SK-N-MC (cell line): ENCODE results near the gene DTNA.

Experiments
- EZH2 ChIP-seq: fragments of 200-600 bp; sonication (generic); IDR thresholded peaks from one replicate; pipeline ENCODE4 v1.6.1; 2017; ENCODE audit warnings: antibody characterized with exemption
- POLR2AphosphoS5 ChIP-seq: IDR thresholded peaks from 2 replicates; pipeline ENCODE4 v1.6.1; 2012; ENCODE audit warnings: mild to moderate bottlenecking, low read depth, low read length, borderline replicate concordance

DNA sequence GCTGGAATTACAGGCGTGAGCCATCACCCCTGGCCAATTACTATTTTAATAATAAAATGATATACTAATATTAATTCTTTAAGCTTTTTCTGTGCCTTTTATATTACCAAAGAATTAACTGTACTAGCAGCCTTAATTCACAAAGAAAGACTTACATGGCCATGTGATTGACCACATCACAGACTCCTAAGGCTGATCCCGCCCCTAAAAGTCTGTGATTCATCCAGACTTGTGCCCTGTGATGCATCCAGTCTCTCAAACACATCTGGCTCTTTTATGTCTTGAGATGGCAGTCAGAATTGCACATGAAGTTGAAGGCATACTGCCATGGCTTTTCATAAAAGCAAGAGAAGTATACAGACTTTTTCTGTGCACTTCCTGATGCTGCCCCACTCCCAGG lies 91.7 kb downstream of the DTNA start:
- TF ChIP-seq EZH2 (no peak), POLR2AphosphoS5 (no peak)
